GM12878 (cell line): ENCODE data around the gene TSEN34. TPM values are rescaled to one million over a fixed set of nuclear protein-coding genes. Genes with fewer than 3 reads are reported as not detected.
"Not testable (repeated sequence)": the region's sequence is repeated elsewhere in the genome, so short reads cannot be mapped to it uniquely, and the experiment has no call there.

Experiments
- ATAC-seq: fragments of 200-7000 bp; cut with Tn5 transposase; 3 replicates; pipeline ENCODE4 v1.9.1; 2020; ENCODE audit warnings: mild to moderate bottlenecking, moderate library complexity
- BruUV-seq: library from RNA; stranded (reverse); fragments of 400-500 nt; replicated peaks from 2 replicates; lab custom pipeline; 2021; lab: Mats Ljungman, UMichigan
- CTCF ChIA-PET: fragments of 300-600 bp; sonication (Branson Sonifier 250); formaldehyde crosslinking; extraction: SDS; loops from one replicate; lab custom pipeline; 2021; ENCODE audit warnings: inconsistent platforms; lab: Yijun Ruan, JAX
- POLR2A ChIA-PET: fragments of 350-600 bp; formaldehyde crosslinking; extraction: SDS; loops from one replicate; lab custom pipeline; 2021; ENCODE audit warnings: inconsistent platforms; lab: Charles Lee
- RAD21 ChIA-PET: fragments of 300-600 bp; sonication (Branson Sonifier 250); formaldehyde crosslinking; loops from one replicate; lab custom pipeline; 2023; ENCODE audit warnings: antibody characterized with exemption; ENCODE audit not compliant: unreplicated experiment; lab: Charles Lee
- SMC1A ChIA-PET: fragments of 300-600 bp; sonication (Branson Sonifier 250); formaldehyde crosslinking; loops from one replicate; lab custom pipeline; 2023; ENCODE audit not compliant: unreplicated experiment, uncharacterized antibody; lab: Charles Lee
- DNase-seq: peaks from one replicate; pipeline ENCODE4 v3.0.0-alpha.2; 2011; ENCODE audit warnings: low read depth, low spot score
- FAIRE-seq: peaks from 3 replicates; lab custom pipeline; 2011; peaks lifted over from hg19 to GRCh38; lab: Jason Lieb, UNC
- H2AFZ ChIP-seq: 2 replicates; pipeline ENCODE4 v1.6.0; 2011; ENCODE audit warnings: low read depth, low read length, control low read depth; ENCODE audit not compliant: control insufficient read depth
- H3K27ac ChIP-seq: 2 replicates; pipeline ENCODE4 v1.5.1; 2011; ENCODE audit warnings: control low read depth; ENCODE audit not compliant: control insufficient read depth, insufficient read depth
- H3K27me3 ChIP-seq, 2 experiments: replicated peaks in 1 of 2; 2 replicates each; pipeline versions ENCODE4 v1.6.0 to v1.6.1; 2011; ENCODE audit warnings: low read length in 1 of 2; ENCODE audit not compliant: control insufficient read depth in 2 of 2, insufficient read depth in 2 of 2
- H3K36me3 ChIP-seq, 2 experiments: 2 replicates each; pipeline ENCODE4 v1.5.1; 2011; ENCODE audit warnings: low read length in 1 of 2; ENCODE audit not compliant: control insufficient read depth in 2 of 2, insufficient read depth in 2 of 2
- H3K4me1 ChIP-seq: 2 replicates; pipeline ENCODE4 v1.6.1; 2011; ENCODE audit warnings: mild to moderate bottlenecking, low read length, moderate library complexity, mixed read lengths; ENCODE audit not compliant: control insufficient read depth, insufficient read depth
- H3K4me2 ChIP-seq: 2 replicates; pipeline ENCODE4 v1.6.0; 2011; ENCODE audit warnings: control low read depth; ENCODE audit not compliant: control insufficient read depth, insufficient read depth
- H3K4me3 ChIP-seq: fragments of 200-600 bp; sonication (generic); 2 replicates; pipeline ENCODE4 v1.5.1; 2016
- H3K79me2 ChIP-seq: 2 replicates; pipeline ENCODE4 v1.6.0; 2011; ENCODE audit warnings: low read length; ENCODE audit not compliant: control insufficient read depth, insufficient read depth
- H3K9ac ChIP-seq: 2 replicates; pipeline ENCODE4 v1.8.0; 2011; ENCODE audit warnings: low read length, control low read depth, mixed read lengths; ENCODE audit not compliant: control insufficient read depth, insufficient read depth
- H3K9me3 ChIP-seq: replicated peaks from 3 replicates; pipeline ENCODE4 v1.5.1; 2011; ENCODE audit warnings: mild to moderate bottlenecking, low read length; ENCODE audit not compliant: control insufficient read depth, insufficient read depth
- H4K20me1 ChIP-seq: 2 replicates; pipeline ENCODE4 v1.6.0; 2011; ENCODE audit not compliant: control insufficient read depth, insufficient read depth
- ASH2L ChIP-seq: fragments of 300-600, 200-600 bp; sonication (generic); IDR thresholded peaks from 2 replicates; pipeline ENCODE4 v1.6.1; 2017; ENCODE audit warnings: low read depth, mild to moderate bottlenecking, borderline replicate concordance
- BACH1 ChIP-seq: fragments of 450-650 bp; IDR thresholded peaks from 2 replicates; pipeline ENCODE4 v1.6.1; 2017; ENCODE audit warnings: mild to moderate bottlenecking, borderline replicate concordance
- BCL11A ChIP-seq: IDR thresholded peaks from 2 replicates; pipeline ENCODE4 v1.6.1; 2011; ENCODE audit warnings: low read depth, low read length
- BMI1 ChIP-seq: fragments of 450-650 bp; IDR thresholded peaks from 2 replicates; pipeline ENCODE4 v1.6.1; 2016; ENCODE audit warnings: mild to moderate bottlenecking, moderate library complexity, borderline replicate concordance
- EED ChIP-seq: sonication (generic); IDR thresholded peaks from 2 replicates; pipeline ENCODE4 v1.6.1; 2016; ENCODE audit warnings: antibody characterized with exemption, low read depth
- IKZF1 ChIP-seq: fragments of 450-650 bp; conservative IDR thresholded peaks from 2 replicates; pipeline ENCODE4 v1.6.1; 2017; ENCODE audit warnings: antibody characterized with exemption, mild to moderate bottlenecking
- IRF4 ChIP-seq: IDR thresholded peaks from 2 replicates; pipeline ENCODE4 v1.6.1; 2011; ENCODE audit warnings: low read depth, low read length
- KAT2A ChIP-seq: conservative IDR thresholded peaks from 2 replicates; pipeline ENCODE4 v1.6.1; 2011; ENCODE audit warnings: low read depth, low read length; ENCODE audit not compliant: control insufficient read depth
- MXI1 ChIP-seq: fragments of 150-350 bp; IDR thresholded peaks from 2 replicates; pipeline ENCODE4 v1.6.1; 2011; ENCODE audit warnings: low read depth, mild to moderate bottlenecking, inconsistent platforms, low read length, improper control_type of control experiment
- NFYB ChIP-seq: IDR thresholded peaks from 2 replicates; pipeline ENCODE4 v1.6.1; 2011; ENCODE audit warnings: low read depth, mild to moderate bottlenecking, low read length, improper control_type of control experiment, moderate library complexity; ENCODE audit not compliant: insufficient read depth
- POU2F2 ChIP-seq: IDR thresholded peaks from 3 replicates; pipeline ENCODE4 v1.6.1; 2011; ENCODE audit warnings: low read depth, mild to moderate bottlenecking, low read length, borderline replicate concordance
- RB1 ChIP-seq: fragments of 450-650 bp; formaldehyde crosslinking; IDR thresholded peaks from 2 replicates; pipeline ENCODE4 v1.6.1; 2017; ENCODE audit warnings: mild to moderate bottlenecking, borderline replicate concordance
- RELA ChIP-seq: fragments of 450-650 bp; IDR thresholded peaks from 2 replicates; pipeline ENCODE4 v1.8.0; 2014; ENCODE audit warnings: borderline replicate concordance; ENCODE audit not compliant: partially characterized antibody
- SMC3 ChIP-seq: IDR thresholded peaks from 2 replicates; pipeline ENCODE4 v1.6.1; 2011; ENCODE audit warnings: low read length, improper control_type of control experiment, borderline replicate concordance
- TBL1XR1 ChIP-seq: IDR thresholded peaks from 2 replicates; pipeline ENCODE4 v1.6.1; 2012; ENCODE audit warnings: low read depth, low read length, improper control_type of control experiment
- WGBS: methylation state at CpG from one replicate; pipeline ENCODE4 v1.1.6; 2016; ENCODE audit warnings: low lambda C conversion rate; ENCODE audit not compliant: insufficient replicate concordance, insufficient coverage; ENCODE audit errors: missing lambda C conversion rate; 5-methylcytosine and 5-hydroxymethylcytosine counted together
- in situ Hi-C: fragments of 300-500 bp; cut with MboI; formaldehyde crosslinking; loops from 9 replicates; pipeline ENCODE4 v1.14.3; 2018; ENCODE audit warnings: mixed read lengths
- intact Hi-C: fragments of 100-400 bp; cut with micrococcal nuclease; formaldehyde crosslinking; loops from one replicate; pipeline ENCODE4 v1.14.2; 2022; ENCODE audit not compliant: unreplicated experiment
- polyA plus RNA-seq, 11 experiments: library from polyadenylated mRNA; depleted of rRNA in 4 of 11; unstranded in 6 of 11; stranded (reverse) in 5 of 11; fragments of >200 nt; fragmentation: Nextera tagmentation in 4 of 11; fragmentation: Illumina TruSeq in 1 of 11; extraction: Ambion mirVana in 4 of 11; extraction: Trizol in 1 of 11; gene quantifications; 1 replicate in 1 of 11; 2 replicates in 10 of 11; pipeline versions ENCODE4 v1.2.1 to v1.2.3, GENCODE V29; 2011 to 2016; ENCODE audit warnings: inconsistent platforms in 2 of 11, missing spikeins in 2 of 11, low read depth in 1 of 11
- total RNA-seq, 4 experiments: library from RNA; depleted of rRNA in 3 of 4; stranded (reverse); fragments of >200 nt in 3 of 4; fragmentation: Illumina TruSeq in 1 of 4; extraction: Trizol in 1 of 4; gene quantifications; 2 replicates each; pipeline versions ENCODE4 v1.2.1 to v1.2.3, GENCODE V29; 2013 to 2021

Gene TSEN34
- total and polyA plus RNA-seq, 10 of the 15 experiments (the other 5 are each of a cell fraction or from before 2014, with no cell fraction given) = 1.0 to 35.9 (median 16.8) TPM

DNA sequence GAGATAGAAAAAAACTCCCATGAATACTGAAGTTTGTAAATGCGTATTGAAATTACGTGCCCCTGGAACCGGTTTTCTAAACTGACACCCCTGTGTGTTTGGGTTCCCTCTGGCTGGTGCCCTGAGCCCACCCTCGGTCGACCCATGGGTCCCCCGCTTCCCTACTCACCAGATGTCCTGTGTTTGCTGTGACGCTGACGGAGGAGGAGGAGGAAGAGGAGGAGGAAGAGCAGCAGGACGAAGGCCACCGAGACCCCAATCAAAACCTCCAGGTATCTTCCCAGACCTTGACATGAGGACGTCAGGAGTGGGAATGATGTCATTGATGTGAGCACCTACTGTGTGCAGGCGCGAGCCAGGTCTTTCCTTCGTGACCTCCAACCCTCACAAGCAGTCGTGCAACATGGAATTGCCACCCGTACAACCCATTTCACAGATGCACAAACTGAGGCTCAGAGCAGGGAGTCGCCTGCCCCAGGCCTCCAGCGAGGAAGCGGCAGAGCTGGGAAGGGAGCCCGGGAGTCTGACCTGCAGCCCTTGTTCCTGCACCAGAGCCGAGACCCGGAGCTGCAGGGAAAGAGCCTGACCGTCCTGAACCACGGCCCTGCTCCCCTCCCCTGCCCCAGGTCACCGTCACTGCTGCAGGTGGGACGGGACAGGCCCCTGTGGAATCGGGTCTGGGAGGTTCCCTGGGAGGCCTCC lies 28.0 kb downstream of the TSEN34 start:
- H2AFZ ChIP-seq = no peak overlapping the region
- H3K4me3 ChIP-seq = no peak overlapping the region
- SMC1A ChIA-PET = no interaction called here
- in situ Hi-C loops = no loop called here
- no peak overlapping the region for H3K27ac ChIP-seq
- H3K4me2 ChIP-seq = no peak overlapping the region
- H4K20me1 ChIP-seq = no peaks in the 10 kb centered on the region
- DNase-seq (no peak), ATAC-seq (no peak), FAIRE-seq (no peak)
- H3K79me2 ChIP-seq = no peaks in the 10 kb centered on the region
- no peaks in the 10 kb centered on the region for H3K4me1 ChIP-seq
- WGBS = 63% methylated on average over 27 of the region's 27 CpGs
- no peak for TF ChIP-seq MXI1
- no peak for TF ChIP-seq BMI1
- no peak for TF ChIP-seq NFYB
- TF ChIP-seq IKZF1 = no peak
- no peak for TF ChIP-seq RELA
- TF ChIP-seq POU2F2 = no peak
- no peak for TF ChIP-seq ASH2L
- TF ChIP-seq BCL11A = no peak
- TF ChIP-seq EED = no peak
- no peak for TF ChIP-seq IRF4
- no peak for TF ChIP-seq RB1
- TF ChIP-seq KAT2A = no peak
- TF ChIP-seq TBL1XR1 = no peak
- no peak for TF ChIP-seq SMC3
- no peak for TF ChIP-seq BACH1
- intact Hi-C loops = no loop called here
- no peaks in the 10 kb centered on the region for H3K9me3 ChIP-seq
- CTCF ChIA-PET = no interaction called here
- no TSS peak for BruUV-seq
- no peaks in the 10 kb centered on the region for H3K36me3 ChIP-seq
- POLR2A ChIA-PET = no interaction called here
- no peaks in the 10 kb centered on the region for H3K27me3 ChIP-seq
- no peak overlapping the region for H3K9ac ChIP-seq
- RAD21 ChIA-PET = no interaction called here

DNA sequence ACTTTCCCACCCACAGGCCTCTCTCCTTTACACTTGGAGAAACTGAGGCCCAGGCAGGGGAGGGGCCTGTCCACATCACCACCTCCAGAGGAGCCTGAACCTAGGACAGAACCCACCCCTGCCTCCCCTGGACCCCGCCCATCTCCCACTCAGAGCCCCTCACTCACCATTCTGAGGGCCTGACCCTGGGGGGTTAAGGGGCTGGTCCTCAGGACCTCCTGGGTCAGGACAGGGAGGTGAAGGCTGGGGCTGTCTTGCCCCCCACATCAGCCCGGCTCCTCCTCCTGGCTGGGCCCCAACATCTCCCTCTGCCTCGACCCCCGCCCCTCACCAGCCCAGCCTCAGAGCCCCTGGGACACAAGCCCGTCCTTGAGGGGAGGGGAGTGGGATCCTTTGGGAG lies 28.6 kb downstream of the TSEN34 start:
- in situ Hi-C loops, ATAC-seq, intact Hi-C loops: not testable (repeated sequence)

More for the DNA sequence above, 28.6 kb downstream of the TSEN34 start:
- H2AFZ ChIP-seq, DNase-seq, FAIRE-seq, BruUV-seq, CTCF ChIA-PET, H3K27ac ChIP-seq, SMC1A ChIA-PET, H3K36me3 ChIP-seq, RAD21 ChIA-PET, H3K27me3 ChIP-seq, H3K9me3 ChIP-seq, H3K4me1 ChIP-seq, H3K4me3 ChIP-seq, H3K79me2 ChIP-seq, H4K20me1 ChIP-seq, H3K9ac ChIP-seq, H3K4me2 ChIP-seq, POLR2A ChIA-PET: not testable (repeated sequence)
- WGBS = 14% methylated on average over 5 of the region's 5 CpGs
